GM12801 (cell line): ENCODE measurements around the gene FGF9.

Experiments
- TF ChIP-seq, protein P1 (sequence below): IDR thresholded peaks from one replicate; pipeline ENCODE4 v1.5.1; 2011; ENCODE audit warnings: control low read depth; ENCODE audit not compliant: insufficient read length; ENCODE audit errors: extremely low read depth

FGF9 gene

DNA sequence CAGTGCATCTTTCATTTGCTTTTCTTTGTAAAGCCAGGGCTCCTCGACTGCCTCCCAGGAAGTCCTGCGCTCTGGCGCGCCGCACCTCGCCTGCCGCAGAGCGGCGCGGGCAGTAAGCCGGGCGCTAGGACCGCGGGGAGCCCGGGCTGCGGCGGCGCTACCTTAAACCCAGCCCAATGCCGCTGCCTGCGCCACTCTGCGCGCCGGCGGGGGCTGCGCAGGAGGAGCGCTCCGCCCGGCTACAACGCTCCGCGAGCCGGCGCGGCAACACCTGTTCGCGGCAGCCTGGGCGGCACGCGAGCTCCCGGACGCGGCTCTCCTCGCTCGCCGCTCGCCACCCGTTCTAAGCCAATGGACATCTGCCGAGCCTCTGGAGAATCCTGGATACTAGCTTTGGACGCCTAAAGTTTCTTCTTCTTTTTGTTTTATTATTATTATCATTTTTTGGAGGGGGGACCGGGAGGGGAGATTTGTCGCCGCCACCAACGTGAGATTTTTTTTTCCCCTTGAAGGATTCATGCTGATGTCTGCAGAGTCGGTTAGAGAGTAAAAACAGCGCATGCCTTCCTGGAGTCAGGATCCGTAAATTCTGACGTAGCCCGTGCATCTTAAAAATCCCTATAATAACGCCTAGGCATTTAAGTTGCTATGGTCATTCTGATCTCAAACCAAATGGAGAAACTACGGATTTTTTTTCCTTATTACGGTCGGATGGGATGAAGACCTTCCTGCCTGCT lies at the start of gene FGF9:
Gene FGF9 (plus strand): TSS at position 191 of the 737 bp plus-strand sequence. CDS start 840 bp downstream, outside the sequence.
- TF ChIP-seq, protein P1, sequence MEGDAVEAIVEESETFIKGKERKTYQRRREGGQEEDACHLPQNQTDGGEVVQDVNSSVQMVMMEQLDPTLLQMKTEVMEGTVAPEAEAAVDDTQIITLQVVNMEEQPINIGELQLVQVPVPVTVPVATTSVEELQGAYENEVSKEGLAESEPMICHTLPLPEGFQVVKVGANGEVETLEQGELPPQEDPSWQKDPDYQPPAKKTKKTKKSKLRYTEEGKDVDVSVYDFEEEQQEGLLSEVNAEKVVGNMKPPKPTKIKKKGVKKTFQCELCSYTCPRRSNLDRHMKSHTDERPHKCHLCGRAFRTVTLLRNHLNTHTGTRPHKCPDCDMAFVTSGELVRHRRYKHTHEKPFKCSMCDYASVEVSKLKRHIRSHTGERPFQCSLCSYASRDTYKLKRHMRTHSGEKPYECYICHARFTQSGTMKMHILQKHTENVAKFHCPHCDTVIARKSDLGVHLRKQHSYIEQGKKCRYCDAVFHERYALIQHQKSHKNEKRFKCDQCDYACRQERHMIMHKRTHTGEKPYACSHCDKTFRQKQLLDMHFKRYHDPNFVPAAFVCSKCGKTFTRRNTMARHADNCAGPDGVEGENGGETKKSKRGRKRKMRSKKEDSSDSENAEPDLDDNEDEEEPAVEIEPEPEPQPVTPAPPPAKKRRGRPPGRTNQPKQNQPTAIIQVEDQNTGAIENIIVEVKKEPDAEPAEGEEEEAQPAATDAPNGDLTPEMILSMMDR, result no peak

DNA sequence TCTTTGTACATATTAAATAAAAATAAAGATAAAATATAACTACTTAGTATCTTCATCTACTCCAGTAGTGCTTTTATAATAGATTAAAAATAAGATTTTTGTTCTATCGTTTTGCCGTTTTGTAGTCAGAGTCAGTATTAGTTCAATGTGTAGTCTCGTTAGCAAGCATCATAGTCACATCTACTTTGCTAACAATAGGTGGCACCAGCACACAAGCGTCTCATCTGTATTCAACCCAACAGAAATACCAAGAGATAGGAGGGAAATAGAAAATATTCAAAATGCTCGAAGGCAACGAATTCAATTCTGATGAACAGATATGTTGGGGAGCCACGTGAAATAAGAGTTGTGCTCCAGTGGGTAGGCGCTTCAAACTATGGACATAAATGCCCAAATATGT lies 45.5 kb upstream of the FGF9 start:
- TF ChIP-seq, protein P1, result no peak

DNA sequence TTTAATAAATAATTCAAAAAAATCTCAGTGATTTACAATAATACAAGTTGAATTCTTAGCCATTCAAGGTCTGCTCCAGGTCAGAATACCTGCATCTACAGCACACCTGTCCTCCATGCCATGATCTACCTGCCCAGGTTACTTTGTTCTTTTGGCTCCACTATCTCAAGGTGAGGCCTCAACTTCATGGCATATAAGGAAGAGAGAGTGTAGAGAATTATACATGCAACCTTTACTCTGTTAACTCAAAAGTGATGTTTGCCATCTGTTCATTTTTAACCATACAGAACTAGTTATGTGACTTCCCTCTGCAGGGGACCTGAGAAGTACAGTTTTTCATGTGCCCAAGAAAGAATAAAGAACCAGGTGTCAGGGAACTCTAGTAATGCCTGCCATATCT lies 38.7 kb upstream of the FGF9 start:
- TF ChIP-seq, protein P1, result no peak

DNA sequence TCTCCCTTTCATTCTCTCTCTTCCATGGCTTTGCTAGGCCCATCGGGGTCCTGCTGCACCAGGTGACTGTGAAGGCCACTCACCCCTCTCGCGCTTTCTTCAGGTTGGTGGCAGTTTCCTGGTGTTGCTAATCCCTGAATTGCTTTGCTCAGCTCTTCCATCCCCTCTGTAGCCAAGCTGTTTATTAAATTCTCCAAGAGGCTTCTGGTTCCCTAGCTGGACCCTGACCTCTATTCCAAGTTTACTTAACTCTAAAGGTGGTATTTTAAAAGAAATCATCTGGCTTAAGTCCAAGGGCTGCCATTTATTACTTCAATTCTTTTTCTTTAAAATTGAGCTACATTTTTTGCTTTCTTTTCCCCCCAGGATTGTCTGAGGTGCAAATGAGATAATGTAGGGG lies 34.2 kb upstream of the FGF9 start:
- TF ChIP-seq, protein P1, result no peak

DNA sequence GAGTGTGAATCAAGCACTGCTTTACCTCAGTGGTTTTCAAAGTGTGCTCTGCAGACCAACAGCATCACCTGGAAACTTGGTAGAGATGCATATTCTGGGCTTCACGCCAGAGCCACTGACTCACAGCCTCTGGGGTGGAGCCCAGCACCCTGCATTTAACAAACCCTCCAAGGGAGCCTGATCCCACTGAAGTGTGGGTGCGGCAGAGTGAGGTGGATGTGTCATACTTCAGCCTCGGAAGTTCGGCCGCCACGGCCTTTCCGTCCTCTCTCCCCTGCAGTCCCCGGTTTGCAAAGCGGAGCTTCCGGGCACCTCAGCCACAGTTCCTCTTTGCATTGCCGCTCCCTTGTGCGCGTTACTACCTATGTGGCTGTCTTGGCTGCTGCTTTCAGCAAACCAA lies 33.6 kb upstream of the FGF9 start:
- TF ChIP-seq, protein P1, result no peak

DNA sequence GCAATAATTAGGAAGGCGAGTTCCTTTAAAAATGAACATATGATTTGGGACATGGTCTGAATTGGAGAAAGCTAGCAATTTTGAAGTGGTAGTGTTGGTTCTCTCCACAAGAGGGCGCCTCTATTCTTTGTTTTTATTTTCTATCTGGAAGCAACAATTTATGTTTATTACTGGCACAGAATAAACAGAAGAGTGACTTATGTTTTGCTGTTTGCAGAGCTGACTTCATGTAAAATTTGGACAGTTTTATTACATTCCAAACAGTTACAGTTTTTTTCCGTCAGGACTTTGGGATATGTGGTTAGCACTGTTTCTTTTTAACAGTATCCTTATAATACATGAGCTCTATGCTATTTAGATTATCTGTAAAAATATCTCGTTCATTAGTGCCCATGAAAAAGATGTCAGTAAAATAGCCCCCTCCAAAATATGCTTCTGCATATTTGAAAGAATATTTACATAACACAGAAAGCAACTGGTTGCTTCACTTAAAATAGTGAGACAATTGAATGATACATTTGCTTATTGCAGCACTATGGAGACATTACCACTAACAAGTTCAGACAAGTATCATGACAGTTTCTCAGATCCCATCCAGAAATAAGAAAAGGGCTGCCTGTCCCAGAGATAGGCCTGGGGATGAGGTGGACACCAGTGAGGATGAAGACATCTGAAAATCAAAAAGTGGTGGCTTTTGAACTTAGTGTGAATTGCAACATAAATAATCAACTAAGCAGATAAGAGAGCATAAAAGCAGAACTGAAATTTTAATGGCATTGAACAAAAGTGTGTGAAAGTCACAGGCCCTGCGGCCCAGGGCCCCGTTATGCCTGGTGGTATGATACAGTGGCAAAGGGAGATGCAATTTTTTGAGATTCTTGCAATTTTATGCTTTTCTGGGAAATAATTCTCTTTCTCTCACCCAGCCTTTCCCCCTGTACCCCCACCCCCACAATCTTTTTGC lies 32.3 kb upstream of the FGF9 start:
- TF ChIP-seq, protein P1, result no peak

DNA sequence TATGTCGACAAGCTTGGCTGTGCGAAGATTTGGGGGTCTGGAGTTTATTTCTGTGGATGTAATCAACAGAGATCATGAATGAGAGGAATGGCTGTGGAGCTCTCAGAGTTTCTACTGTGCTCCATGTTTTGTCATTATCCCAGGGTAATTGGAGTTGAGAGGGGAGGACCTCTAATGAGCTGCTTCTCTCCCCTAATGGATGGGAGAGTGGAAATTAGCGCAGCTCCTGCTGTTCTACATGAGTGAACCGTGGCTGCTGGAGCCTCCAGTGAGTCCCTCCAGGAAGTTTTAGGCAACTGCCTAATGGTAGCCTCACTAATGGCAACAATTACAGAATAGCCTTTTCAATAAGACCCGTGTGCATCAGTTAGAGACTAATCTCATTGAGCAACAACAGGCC lies 31.3 kb upstream of the FGF9 start:
- TF ChIP-seq, protein P1, result no peak
